ENCODE data around the gene CCDC188.

GRCh38 chr22:20158391-20159036 lies 7.7 kb upstream of the CCDC188 start:
- no peak for TF ChIP-seq TARDBP (IDR thresholded peaks at IDR 0.05)
- TF ChIP-seq FOXM1 (IDR thresholded peaks at IDR 0.05; ENCODE audit: borderline replicate concordance) = no peak
- no peak for TF ChIP-seq ZNF384 (IDR thresholded peaks at IDR 0.05)
- no peak for TF ChIP-seq HDGF (IDR thresholded peaks at IDR 0.05; ENCODE audit: borderline replicate concordance)
- TF ChIP-seq PKNOX1 (IDR thresholded peaks at IDR 0.05) = no peak
- TF ChIP-seq LEF1 (IDR thresholded peaks at IDR 0.05; ENCODE audit: borderline replicate concordance) = no peak
- no peak for TF ChIP-seq SP1 (IDR thresholded peaks at IDR 0.05)
- no peak for TF ChIP-seq FOXA1 (IDR thresholded peaks at IDR 0.05)
- no peak for TF ChIP-seq BHLHE40 (IDR thresholded peaks at IDR 0.05; ENCODE audit: borderline replicate concordance)
- no peak for TF ChIP-seq ELF4 (IDR thresholded peaks at IDR 0.05)
- no peak for TF ChIP-seq NFRKB (IDR thresholded peaks at IDR 0.05)
- no peak for TF ChIP-seq L3MBTL2 (conservative IDR thresholded peaks at IDR 0.05)
- no peak for TF ChIP-seq SUZ12 (IDR thresholded peaks at IDR 0.05)
- TF ChIP-seq FOXK2 (IDR thresholded peaks at IDR 0.05) = no peak
